Bronchial epithelial cell (primary cell): ENCODE data around the gene COPRS. TPM values are rescaled to one million over a fixed set of nuclear protein-coding genes. Genes with fewer than 3 reads are reported as not detected.

Experiments used
- DNase-seq: peaks from one replicate; pipeline ENCODE4 v3.0.0-alpha.2; 2010; ENCODE audit warnings: low read depth
- FAIRE-seq: peaks from 2 replicates; lab custom pipeline; 2011; peaks lifted over from hg19 to GRCh38; lab: Jason Lieb, UNC
- H3K27me3 ChIP-seq: 2 replicates; pipeline ENCODE4 v1.5.1; 2011; ENCODE audit warnings: low read length; ENCODE audit not compliant: control insufficient read depth, insufficient read depth
- H3K36me3 ChIP-seq: 2 replicates; pipeline ENCODE4 v1.5.1; 2011; ENCODE audit warnings: low read length; ENCODE audit not compliant: control insufficient read depth, insufficient read depth
- H3K4me3 ChIP-seq: 2 replicates; pipeline ENCODE4 v1.5.1; 2011; ENCODE audit warnings: mild to moderate bottlenecking, low read depth, low read length, control low read depth
- total RNA-seq: library from RNA; depleted of rRNA; stranded (reverse); fragments of >200 nt; gene quantifications from 2 replicates; pipeline ENCODE4 v1.2.1, GENCODE V29; 2014
- TF ChIP-seq, protein P1 (sequence below): IDR thresholded peaks from 2 replicates; pipeline ENCODE4 v1.5.1; 2011; ENCODE audit warnings: mild to moderate bottlenecking, moderate library complexity, low read length, control low read depth, inconsistent platforms; ENCODE audit not compliant: insufficient read depth, severe bottlenecking

The COPRS gene
- total RNA-seq, 1 donor from 2014 or later, result 78.7 TPM

DNA sequence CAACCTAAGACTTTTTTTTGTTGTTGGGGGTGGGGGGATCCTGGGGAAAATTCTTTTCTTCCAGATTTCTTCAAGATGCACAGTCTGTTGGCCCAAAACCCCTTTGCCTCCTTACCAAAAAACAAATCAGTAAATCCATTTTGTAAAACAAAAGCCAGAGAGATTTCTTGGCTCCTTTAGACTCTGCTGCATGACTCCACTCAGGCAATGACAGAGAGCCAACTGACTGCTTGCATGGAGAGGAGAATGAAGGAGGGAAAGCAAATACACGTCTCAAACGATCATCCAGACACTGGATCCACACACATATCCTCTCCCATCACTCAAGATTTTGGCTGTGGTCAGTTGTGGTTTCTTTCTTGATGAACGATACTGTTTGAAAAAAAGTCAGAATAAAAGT is 13.8 kb downstream of the COPRS start:
- Histone ChIP-seq H3K27me3 (no peaks in the 10 kb centered on the region), H3K36me3 (no peaks in the 10 kb centered on the region), H3K4me3 (no peak overlapping the region)
- FAIRE-seq, result no peak
- no peak for DNase-seq
- TF ChIP-seq, protein P1, sequence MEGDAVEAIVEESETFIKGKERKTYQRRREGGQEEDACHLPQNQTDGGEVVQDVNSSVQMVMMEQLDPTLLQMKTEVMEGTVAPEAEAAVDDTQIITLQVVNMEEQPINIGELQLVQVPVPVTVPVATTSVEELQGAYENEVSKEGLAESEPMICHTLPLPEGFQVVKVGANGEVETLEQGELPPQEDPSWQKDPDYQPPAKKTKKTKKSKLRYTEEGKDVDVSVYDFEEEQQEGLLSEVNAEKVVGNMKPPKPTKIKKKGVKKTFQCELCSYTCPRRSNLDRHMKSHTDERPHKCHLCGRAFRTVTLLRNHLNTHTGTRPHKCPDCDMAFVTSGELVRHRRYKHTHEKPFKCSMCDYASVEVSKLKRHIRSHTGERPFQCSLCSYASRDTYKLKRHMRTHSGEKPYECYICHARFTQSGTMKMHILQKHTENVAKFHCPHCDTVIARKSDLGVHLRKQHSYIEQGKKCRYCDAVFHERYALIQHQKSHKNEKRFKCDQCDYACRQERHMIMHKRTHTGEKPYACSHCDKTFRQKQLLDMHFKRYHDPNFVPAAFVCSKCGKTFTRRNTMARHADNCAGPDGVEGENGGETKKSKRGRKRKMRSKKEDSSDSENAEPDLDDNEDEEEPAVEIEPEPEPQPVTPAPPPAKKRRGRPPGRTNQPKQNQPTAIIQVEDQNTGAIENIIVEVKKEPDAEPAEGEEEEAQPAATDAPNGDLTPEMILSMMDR, result no peak

DNA sequence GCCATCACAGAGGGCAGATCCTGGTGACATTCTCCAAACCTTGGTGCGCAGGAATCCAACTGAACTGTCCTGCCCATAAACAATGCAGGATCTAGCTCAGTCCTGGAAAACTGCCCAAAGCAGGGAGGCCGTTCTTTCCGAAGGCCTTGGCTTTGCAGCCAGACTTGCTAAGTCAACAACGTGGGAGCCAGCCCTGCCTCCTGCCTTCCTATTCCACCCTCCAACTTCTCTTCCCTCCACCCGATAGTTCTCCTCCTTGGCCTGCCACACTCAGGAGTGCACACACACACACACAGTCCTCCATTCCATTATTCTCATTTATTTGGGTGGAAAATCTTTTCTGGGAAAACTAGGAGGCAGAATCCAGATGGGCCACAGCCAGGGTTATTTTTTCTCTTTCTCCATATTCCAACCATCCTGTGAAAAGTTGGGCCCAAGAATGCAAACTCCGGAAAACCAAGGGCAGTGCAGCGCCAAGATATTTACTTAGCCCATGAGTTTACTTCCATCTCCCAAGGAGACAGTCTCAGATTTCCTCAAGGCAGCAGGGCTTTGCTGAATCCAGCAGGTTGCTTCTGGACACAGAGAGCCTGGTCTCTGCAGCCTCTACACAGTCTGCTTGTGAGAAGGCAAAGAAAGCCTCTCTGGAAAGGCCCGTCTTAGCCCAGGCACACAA is 15.8 kb downstream of the COPRS start:
- peak; percentile 25 for DNase-seq
- FAIRE-seq, result no peak
- Histone ChIP-seq H3K4me3 (no peak overlapping the region), H3K36me3 (no peaks in the 10 kb centered on the region), H3K27me3 (no peaks in the 10 kb centered on the region)
- TF ChIP-seq, protein P1, result no peak

DNA sequence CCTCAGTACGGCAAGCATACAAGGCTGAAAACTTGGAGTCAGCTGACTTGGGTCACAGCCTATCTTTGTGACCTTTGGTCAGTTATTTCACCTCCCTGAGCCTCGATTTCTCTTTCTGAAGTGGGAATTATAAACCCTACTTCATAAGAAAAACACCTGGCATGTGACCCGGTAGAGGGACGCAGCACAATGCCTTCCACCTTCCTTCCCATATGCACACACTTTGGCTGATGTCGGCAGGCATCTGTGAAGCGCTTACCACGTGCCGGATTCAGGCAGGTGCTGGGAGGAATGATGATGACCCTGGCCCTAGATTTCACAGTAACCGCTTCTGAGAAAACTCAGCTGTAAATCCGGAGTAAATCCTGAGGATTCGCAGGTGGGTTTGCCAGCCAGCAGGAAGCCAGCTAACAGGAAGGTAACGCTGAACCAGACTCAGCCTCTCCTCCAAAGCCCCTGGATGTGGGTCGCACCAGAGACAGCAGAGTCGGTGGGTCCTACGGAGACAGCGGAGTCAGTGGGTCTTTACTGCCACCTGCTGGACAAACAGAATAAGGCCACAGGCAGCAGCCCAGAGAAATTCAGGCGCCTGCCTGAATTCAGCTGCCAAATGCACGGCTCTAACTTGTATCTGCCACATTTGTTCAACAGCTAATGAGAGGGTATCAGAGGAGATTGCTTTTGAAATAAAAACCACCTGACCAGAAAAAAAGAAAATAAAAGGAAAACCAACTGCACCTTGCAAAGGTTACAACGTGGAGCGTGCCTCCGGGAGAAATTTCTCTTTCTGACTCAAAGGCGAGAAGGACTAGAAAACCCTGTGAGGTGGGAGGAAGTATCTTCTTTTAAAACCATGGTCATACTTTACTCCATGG is 16.6 kb downstream of the COPRS start:
- TF ChIP-seq, protein P1, result peak; percentile 96
- DNase-seq, result peak; percentile 47
- H3K27me3 ChIP-seq, result no peaks in the 10 kb centered on the region
- H3K36me3 ChIP-seq, result no peaks in the 10 kb centered on the region
- no peak overlapping the region for H3K4me3 ChIP-seq
- FAIRE-seq, result no peak

DNA sequence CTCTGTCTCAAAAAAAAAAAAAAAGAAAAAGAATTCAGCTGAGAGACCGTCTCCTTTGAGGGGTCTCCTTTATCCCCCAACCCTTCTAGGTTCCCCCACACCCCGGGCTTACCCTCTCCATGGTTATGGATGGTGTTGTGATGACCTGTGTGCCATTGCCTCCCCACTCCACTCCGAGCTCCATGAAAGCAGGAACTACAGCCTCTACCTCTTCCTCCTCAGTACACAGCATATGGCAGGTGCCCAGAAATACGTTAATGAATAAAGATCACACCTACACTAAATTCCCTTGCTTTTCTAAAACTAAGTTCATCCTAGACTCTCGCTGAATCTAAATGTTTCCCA is 17.2 kb downstream of the COPRS start:
- TF ChIP-seq, protein P1, result no peak
- Histone ChIP-seq H3K36me3 (no peaks in the 10 kb centered on the region), H3K27me3 (no peaks in the 10 kb centered on the region), H3K4me3 (no peak overlapping the region)
- DNase-seq (no peak), FAIRE-seq (no peak)

DNA sequence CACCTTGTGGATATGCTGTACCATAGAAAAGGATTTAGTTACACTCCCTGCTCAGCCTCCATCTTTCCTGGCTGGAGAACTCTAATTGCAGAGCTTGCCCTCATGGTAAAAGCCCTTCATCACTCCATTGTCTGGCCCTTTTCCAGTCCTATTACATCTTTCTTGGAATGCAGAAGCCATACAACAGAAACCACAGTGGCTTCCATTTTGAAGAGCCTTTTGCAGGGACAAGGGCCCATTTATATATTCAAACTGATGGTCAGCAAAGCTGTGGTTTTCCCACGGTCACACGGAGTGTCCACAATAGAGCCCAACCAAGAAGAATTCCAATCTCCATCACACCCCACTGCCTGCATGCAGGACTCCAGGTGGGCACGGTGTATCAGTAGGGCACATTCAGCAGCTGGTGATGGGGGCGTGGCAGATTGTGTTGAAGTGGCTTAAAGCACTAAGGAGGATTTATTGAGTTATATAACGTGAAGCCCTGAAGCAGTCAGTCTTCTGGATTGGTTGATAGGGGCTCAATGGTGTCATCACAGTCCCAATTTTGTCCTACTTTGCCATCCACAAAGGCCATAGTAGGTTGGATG is 20.3 kb downstream of the COPRS start:
- FAIRE-seq (no peak), DNase-seq (no peak)
- H3K4me3 ChIP-seq, result no peak overlapping the region
- TF ChIP-seq, protein P1, result no peak
- no peaks in the 10 kb centered on the region for H3K27me3 ChIP-seq
- no peaks in the 10 kb centered on the region for H3K36me3 ChIP-seq
